PC-3 (cell line): ENCODE results near the gene CMC2.

Experiments
- EZH2 ChIP-seq: fragments of 300-600 bp; sonication (generic); IDR thresholded peaks from one replicate; pipeline ENCODE4 v1.6.1; 2017; ENCODE audit warnings: antibody characterized with exemption, mild to moderate bottlenecking, low read length; ENCODE audit not compliant: unreplicated experiment
- EZH2phosphoT487 ChIP-seq: fragments of 300-600 bp; sonication (generic); IDR thresholded peaks from 2 replicates; pipeline ENCODE4 v1.6.1; 2018; ENCODE audit warnings: mild to moderate bottlenecking, antibody characterized with exemption, low read length, borderline replicate concordance
- TF ChIP-seq, protein P1 (sequence below): fragments of 300-600 bp; sonication (generic); conservative IDR thresholded peaks from 2 replicates; pipeline ENCODE4 v1.5.1; 2017; ENCODE audit warnings: antibody characterized with exemption, low read depth, mild to moderate bottlenecking, low read length

DNA sequence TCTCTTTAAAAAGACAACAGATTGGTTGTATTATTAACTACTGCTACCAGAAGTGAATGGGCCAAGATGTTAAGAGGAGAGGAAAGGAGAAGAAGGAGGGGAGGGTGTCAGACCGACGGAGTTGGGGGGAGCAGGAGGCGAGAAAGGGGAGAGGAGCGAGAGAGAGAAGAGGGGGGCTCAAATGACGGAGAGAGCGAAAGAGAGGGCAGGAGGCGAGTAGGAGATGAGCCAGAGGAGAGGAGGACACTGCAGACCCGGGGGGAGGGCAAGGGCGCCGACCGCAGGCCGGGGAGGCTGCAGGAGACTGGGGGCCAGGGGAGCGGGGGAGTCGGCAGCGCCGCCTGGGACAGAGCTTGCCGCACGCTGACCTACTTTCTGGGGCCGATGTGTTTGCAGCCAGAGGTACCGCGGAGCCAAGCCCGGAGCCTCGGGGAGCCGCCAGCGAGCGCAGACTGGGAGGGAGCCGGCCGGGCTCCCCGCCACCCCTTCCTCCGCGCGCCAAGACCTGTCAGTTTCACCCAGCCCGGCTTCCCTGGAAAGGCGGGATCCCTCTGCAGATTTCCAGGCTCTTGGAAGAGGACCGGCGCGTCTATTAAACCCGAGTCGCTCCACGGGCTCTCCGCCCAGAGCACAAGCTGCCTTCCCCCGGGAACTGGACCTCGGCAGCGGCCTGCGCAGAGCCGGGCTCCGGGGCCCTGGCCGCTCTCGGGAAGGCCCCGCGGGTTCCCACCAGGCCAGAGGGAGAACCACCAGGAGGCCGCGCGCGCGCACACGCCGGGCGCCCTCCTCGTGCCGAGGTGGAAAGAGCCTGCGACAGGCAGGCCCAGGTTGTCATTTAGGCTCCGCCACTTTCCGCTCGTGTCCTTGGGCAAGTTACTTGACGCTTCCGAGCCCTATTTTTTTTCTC lies 74.6 kb downstream of the CMC2 start:
- TF ChIP-seq, protein P1, sequence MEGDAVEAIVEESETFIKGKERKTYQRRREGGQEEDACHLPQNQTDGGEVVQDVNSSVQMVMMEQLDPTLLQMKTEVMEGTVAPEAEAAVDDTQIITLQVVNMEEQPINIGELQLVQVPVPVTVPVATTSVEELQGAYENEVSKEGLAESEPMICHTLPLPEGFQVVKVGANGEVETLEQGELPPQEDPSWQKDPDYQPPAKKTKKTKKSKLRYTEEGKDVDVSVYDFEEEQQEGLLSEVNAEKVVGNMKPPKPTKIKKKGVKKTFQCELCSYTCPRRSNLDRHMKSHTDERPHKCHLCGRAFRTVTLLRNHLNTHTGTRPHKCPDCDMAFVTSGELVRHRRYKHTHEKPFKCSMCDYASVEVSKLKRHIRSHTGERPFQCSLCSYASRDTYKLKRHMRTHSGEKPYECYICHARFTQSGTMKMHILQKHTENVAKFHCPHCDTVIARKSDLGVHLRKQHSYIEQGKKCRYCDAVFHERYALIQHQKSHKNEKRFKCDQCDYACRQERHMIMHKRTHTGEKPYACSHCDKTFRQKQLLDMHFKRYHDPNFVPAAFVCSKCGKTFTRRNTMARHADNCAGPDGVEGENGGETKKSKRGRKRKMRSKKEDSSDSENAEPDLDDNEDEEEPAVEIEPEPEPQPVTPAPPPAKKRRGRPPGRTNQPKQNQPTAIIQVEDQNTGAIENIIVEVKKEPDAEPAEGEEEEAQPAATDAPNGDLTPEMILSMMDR = no peak
- no peak for TF ChIP-seq EZH2
- no peak for TF ChIP-seq EZH2phosphoT487
